ENCODE results near the gene KRTAP10-3.
"Not testable (repeated sequence)": the region's sequence is repeated elsewhere in the genome, so short reads cannot be mapped to it uniquely, and the experiment has no call there.

Gene KRTAP10-3

DNA sequence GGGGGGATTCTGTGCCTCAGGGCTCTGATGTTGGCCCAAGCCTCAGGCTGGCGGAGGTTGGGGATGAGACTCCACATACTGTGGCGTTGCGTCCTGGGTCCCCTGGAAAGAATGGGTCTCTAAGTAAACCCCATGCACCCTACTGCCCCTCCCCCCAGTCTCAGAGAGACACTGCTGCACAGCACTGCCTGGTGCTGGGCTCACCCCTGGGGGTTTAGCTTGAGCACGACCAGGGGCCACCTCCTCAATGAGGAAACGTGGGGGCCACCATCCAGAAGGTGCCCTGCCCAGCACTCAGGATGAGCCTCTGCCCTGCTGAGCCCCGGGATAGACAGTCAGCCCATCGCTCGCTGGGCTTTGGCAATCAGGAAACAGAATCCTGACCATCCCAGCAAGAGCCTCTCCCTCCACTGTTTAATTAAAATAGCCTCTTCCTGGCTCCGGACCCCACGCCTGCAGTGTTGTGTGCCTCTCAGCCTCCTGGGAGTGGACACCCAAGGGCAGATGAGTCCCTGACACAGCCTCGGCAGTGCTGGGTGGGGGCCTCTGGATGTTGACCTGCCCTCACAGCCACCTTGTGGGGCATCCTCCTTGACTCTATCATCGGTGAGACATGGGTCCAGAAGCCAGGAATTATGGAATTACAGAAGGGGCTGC is 11.4 kb upstream of the KRTAP10-3 start:
- no peak for DNase-seq

DNA sequence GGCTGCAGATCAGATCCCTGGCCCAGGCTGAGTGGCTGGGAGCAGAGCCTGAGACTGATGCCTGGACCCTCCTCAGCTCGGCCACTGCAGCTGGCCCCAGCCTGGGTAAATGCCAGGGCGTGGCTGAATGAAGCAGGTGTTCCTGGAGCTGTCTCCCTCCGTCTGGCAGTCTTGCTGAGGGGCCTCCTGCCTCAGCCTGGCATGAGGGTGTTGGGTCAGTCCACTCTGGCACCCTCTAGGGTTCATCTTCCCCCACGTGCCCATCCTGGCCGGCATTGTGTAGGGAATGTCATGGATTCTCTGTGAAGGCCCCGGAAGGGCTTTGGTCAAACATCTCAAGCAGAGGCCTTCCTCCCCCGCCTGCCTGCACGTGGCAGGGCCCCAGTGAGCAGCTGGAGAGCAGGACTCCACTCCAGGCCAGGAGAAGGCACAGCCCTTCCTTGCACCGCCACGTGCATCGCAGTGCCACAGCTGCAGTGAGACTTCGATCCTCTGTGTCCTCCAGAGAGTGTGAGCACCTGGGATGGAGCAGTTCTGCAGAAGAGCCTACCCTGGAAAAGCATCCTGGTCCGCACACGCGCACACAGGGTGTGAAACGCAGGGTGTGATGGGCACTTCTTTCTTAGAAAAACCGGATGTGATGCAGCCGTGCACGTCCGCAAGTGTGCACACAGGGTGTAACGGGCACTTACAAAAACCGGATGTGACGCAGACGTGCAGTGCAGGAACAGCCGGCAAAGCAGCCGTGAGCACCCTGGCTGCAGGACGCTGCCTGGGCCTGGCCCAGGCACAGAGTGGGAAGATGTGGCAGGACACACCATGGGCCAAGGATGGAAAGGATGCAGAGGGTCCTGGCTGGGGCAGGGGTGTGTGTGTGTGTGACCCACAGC is 10.3 kb upstream of the KRTAP10-3 start:
- no peak for DNase-seq

- no peak for DNase-seq
Measured at GRCh38 chr21:44568261-44568660, 9.7 kb upstream of the KRTAP10-3 start.

DNA sequence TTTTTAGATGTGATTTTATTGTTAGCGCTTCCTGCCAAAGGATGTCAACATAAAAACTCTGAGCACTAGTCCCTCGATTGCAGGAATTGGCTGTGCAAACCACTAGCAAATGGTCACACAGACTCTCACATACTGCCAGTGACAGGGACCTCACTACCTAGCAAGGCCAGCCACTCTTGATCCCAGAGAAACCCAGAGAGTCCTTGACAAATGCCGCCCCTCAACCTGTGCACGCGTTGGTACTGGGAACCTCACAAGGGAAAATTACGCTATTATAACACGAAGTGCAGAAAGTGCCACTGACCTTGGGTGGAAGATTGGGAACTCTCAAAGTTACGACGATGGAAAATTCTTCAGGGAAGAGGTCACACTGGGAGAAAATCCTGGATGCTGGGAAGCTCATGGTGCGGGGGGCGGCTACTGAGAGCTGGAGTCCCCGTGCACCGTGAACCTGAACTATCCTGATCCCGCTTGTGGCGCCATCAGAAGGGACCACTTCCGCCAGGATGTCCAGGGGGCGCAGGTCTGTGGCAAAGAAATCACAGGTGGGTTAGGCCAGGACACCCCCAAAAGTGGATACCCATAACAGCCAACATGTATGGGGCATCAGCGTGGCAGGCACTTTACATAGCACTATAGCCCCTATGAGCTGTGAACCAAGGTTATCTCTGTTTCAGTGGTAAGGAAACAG is 9.0 kb upstream of the KRTAP10-3 start:
- no peak for DNase-seq

- DNase-seq: peak; percentile 86
Measured at GRCh38 chr21:44566403-44566802, 7.8 kb upstream of the KRTAP10-3 start.

GRCh38 chr21:44564886-44565598 is 6.4 kb upstream of the KRTAP10-3 start:
- no peak for DNase-seq

DNA sequence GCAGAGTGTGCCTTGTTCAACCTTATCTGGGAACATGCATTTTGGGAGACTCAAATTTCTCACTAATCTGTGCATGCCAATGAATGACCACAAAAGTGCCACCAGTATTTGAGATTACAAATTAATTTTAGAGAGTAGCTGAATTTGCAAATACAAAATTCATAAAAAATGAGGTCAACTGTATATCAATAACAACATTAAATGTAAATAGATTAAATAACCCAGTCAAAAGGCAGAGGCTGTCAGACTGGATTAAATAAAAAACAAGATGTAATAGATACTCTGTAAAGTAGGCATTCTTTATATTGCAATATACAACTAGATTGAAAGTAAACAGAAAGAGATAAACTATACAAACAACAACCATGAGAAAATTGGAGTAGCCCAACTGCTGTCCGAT is 5.5 kb upstream of the KRTAP10-3 start:
- DNase-seq: no peak

GRCh38 chr21:44558329-44558675 is 293 bp downstream of the KRTAP10-3 start:
- not testable (repeated sequence) for DNase-seq

DNA sequence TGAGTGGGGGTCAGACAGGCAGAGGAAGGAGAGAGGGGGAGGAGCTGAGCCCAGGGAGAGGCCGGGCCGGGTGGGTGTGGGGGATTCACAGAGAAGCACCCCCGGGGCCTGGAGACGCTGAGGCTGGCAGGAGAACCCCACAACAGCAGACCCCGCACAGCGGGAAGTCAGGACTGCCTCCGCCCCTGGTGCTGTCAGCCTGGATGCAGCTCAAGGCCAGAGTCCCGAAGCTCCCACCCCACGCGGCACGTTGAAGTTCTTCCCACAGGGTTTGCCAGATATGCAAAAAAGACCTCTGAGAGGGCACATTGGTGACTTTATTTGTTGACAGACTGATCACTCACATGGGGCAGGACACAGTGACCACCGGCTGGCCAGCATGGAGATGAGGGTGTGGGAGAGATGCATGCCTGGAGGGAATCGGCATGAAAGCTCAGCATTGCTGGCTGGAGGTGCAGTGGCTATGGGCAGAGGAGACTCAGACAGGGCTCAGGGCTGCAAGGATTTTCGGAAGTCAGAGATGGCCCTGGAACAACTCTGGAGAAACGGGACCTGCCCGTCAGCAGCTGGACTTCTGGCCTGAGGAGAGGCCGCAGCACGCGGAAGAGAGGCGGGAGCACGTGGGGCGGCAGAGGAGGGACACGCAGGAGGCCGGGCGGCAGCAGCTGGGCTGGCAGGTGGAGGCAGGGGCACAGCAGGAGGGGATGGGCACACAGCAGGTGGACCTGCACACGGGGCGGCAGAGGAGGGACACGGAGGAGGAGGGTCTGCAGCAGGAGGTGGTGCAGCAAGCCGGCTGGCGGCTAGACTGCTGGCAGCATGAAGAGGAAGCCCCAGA is 885 bp downstream of the KRTAP10-3 start:
- no peak for DNase-seq

DNA sequence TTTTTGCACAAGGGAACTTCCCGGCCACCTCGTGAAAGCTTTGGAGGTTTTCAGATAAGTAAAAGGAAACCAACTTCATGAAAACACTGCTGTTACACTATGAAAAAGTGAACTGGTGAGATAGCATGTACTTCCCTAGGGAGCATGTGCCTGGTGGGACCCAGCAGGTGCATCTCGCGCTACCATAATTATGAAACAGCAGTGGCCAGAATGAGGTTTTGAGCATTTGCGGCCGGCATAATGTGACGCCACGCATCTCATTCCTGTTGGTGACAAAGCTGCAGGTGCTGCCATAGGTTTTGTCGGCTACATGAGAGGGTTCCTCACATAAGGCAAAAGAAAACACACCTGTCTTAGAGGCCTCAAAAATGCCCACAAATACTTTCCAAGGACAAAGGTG is 1.7 kb downstream of the KRTAP10-3 start:
- peak; percentile 31 for DNase-seq

- no peak for DNase-seq
Measured at GRCh38 chr21:44555200-44555875, 3.3 kb downstream of the KRTAP10-3 start.

GRCh38 chr21:44552681-44553080 is 5.9 kb downstream of the KRTAP10-3 start:
- DNase-seq: no peak

DNA sequence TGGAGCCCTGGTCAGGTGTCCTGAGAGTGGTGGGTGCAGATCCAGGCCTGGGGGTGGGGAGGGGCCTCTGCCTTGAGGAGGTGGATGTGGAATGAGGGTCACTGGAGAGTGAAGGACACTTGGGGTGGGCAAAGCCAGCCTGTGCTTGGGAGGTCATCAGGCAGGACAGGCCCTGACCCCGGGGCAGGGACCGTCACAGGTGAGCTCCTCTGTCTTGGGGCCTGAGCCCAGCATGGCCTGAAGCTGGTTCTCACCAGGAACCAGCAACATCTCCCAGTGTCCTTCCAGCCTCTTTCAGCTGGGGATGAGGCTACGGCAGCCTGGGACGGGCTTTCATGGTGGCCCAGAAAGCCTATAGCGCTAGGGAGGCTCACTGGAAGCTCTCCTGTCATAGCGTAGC is 6.5 kb downstream of the KRTAP10-3 start:
- DNase-seq: no peak

- DNase-seq: no peak
Measured at GRCh38 chr21:44551340-44551961, 7.1 kb downstream of the KRTAP10-3 start, which contains the start of gene KRTAP10-2. TSS of gene KRTAP10-2 (minus strand) at chr21:44551505. CDS start at chr21:44551458, 47 bp downstream.

- DNase-seq: no peak
Measured at GRCh38 chr21:44550807-44551206, 7.8 kb downstream of the KRTAP10-3 start.

DNA sequence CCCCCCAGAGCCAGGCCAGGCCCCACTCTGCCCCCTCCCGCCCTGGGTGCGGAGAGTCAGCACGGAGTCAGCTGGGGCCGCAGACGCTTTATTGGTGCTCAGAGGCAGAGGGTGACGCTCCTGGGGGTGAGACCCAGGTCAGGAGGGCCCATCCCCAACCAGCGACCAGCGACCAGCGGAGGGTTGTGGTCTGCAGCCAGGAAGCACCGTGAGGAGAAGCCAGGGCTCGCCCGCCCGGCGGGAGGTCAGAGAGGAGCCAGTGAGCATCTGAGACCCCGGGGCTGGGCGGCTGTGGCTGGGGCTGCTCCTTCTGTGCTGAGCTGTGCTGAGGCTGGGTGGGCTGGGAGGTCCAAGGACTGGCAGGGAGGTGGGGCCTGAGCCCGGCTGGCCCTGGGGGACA is 8.3 kb downstream of the KRTAP10-3 start:
- not testable (repeated sequence) for DNase-seq

GRCh38 chr21:44549525-44550211 is 8.9 kb downstream of the KRTAP10-3 start:
- DNase-seq: no peak

GRCh38 chr21:44548922-44549321 is 9.7 kb downstream of the KRTAP10-3 start:
- DNase-seq: no peak

- DNase-seq: no peak
Measured at GRCh38 chr21:44548381-44548780, 10.2 kb downstream of the KRTAP10-3 start.

GRCh38 chr21:44547656-44548331 is 10.8 kb downstream of the KRTAP10-3 start:
- no peak for DNase-seq
